HUES64 (cell line): Measurements from ENCODE around the gene TIMM17B.
"Not testable (repeated sequence)": the region's sequence is repeated elsewhere in the genome, so short reads cannot be mapped to it uniquely, and the experiment has no call there.

Experiments used
- H3K27ac ChIP-seq: 2 replicates; pipeline ENCODE4 v1.7.0; 2013; ENCODE audit warnings: low read depth, low read length, inconsistent platforms
- H3K27me3 ChIP-seq: 2 replicates; pipeline ENCODE4 v1.6.1; 2013; ENCODE audit warnings: mild to moderate bottlenecking, low read length; ENCODE audit not compliant: insufficient read depth
- H3K36me3 ChIP-seq: 2 replicates; pipeline ENCODE4 v1.6.1; 2013; ENCODE audit warnings: mild to moderate bottlenecking, low read length; ENCODE audit not compliant: insufficient read depth
- H3K4me1 ChIP-seq: 2 replicates; pipeline ENCODE4 v1.6.1; 2013; ENCODE audit warnings: mild to moderate bottlenecking, low read length, moderate library complexity; ENCODE audit not compliant: insufficient read depth
- H3K4me3 ChIP-seq: 2 replicates; pipeline ENCODE4 v1.5.1; 2013; ENCODE audit warnings: mild to moderate bottlenecking, low read length, moderate library complexity
- H3K9ac ChIP-seq: 2 replicates; pipeline ENCODE4 v1.6.1; 2013; ENCODE audit warnings: mild to moderate bottlenecking, low read depth, low read length
- H3K9me3 ChIP-seq: 2 replicates; pipeline ENCODE4 v1.6.1; 2013; ENCODE audit warnings: low read depth, low read length; ENCODE audit not compliant: insufficient read depth
- WGBS: fragments of 150-250, 120-280 bp; methylation state at CpG from one replicate; pipeline ENCODE4 v1.1.7; 2013; ENCODE audit warnings: missing lambda C conversion rate; 5-methylcytosine and 5-hydroxymethylcytosine counted together

The TIMM17B gene

DNA sequence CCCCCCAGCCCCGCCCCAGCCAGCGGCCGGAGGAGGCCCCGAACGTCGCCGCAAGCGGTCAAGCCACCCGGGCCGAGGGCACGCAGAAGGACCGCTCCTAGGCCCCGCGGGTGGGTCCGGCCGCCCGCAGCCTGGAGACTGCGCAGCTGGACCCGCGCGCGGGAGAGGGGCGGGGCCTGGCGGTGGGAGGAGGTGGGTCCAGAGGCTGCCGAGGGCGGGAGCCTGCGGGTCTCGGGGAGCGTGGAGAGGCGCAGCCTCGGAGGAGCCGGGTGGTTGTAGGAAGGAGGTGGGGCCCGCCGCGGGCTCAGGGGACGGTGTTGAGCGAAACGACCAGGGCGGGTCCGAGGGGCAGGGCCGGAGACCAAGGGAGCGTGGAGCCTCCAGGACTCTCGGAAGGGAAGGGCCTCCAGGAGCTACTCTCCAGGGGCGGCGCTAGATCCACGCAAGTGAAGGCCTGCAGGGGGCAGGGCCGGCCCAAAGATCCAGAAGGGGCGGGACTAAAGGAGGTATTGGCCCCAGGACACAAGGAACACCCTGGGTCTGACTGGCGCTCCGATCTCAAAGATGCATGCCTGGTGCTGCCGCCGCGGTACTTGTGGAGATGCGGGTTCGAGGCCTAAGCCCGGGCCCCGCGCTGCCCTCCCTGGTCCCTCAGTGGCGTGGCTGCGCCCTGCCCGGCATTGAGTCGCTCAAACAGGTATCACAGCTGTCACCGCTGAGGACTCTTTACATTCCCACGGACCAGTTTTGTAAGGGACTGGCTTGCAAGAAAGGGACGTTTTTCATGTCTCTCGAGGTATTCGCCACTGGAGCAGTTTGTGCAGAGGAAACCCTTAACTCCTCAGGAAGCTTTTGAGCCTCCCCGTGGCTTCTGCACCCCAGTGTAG, 5.9 kb downstream of the TIMM17B start:
- no peaks in the 10 kb centered on the region for H3K27me3 ChIP-seq
- no peaks in the 10 kb centered on the region for H3K4me1 ChIP-seq
- H3K9ac ChIP-seq = peak overlapping the region; percentile 40; the same call in 1 of the 2 replicates
- no peaks in the 10 kb centered on the region for H3K9me3 ChIP-seq
- no peak overlapping the region for H3K27ac ChIP-seq
- peaks cover 16% of the 10 kb centered on the region for H3K36me3 ChIP-seq
- peak overlapping the region; percentile 55 for H3K4me3 ChIP-seq
- WGBS = 4% methylated on average over 68 of the region's 68 CpGs

DNA sequence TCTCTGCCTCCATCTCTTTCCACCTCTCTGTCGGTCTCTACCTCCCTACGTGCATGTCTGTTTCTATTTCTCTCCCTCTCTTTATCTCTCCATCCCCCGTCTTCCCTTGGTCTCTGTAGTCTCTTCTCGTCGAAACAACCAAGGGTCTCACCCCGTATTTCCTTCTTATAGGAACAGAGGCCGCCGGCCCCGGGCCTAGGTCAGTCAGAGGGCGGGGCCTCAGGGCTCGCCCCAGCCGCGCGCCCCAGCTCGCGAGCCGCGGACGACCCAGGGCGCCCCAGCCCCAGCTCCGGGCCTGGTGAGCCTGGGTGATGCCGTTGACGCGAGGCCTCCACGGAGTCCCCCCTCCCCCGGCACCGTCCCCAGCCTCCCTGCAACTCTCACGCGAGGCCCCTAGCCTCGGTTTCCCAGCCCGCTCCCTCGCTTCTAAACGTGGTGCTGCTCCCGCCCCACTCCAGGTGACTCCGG, 6.6 kb downstream of the TIMM17B start:
- no peaks in the 10 kb centered on the region for H3K27me3 ChIP-seq
- no peak overlapping the region for H3K27ac ChIP-seq
- H3K9ac ChIP-seq = peak overlapping the region; percentile 40; the same call in 1 of the 2 replicates
- H3K4me3 ChIP-seq = peak overlapping the region; percentile 55
- H3K9me3 ChIP-seq = no peaks in the 10 kb centered on the region
- peaks cover 16% of the 10 kb centered on the region for H3K36me3 ChIP-seq
- WGBS = under 1% methylated on average over 35 of the region's 35 CpGs
- no peaks in the 10 kb centered on the region for H3K4me1 ChIP-seq

DNA sequence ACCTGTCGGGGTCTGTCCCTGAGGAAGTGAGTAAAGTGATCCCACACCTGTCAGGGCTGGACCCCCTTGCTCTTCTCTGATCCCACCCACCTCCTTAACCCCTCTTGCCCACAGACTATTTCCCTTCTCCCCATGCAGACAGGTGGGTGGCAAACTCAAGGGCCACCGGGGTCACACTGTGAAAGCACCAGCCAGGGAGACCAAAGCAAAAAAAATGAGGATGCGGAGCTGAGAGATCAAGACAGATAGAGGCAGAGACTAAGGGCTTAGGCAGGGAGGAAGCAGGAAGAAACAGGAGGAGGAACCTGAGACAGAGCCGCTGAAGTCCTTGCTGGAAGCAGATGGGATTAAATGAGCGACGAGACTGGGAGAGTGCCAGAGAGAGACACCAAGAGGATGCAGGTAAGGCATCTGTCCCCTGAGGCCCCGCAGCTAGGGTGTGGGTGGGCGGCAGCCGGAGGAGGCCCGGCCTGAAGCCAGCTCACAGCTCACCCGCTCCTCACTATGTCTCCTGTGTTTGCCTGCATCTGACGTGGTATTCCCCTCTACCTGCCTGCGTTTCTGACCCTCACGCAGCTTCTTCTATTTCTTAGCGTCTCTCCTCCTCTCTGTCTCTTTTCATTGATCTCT, 7.2 kb downstream of the TIMM17B start:
- no peaks in the 10 kb centered on the region for H3K4me1 ChIP-seq
- no peak overlapping the region for H3K27ac ChIP-seq
- peak overlapping the region; percentile 55 for H3K4me3 ChIP-seq
- 26% methylated on average over 15 of the region's 15 CpGs for WGBS
- H3K9me3 ChIP-seq = no peaks in the 10 kb centered on the region
- H3K27me3 ChIP-seq = no peaks in the 10 kb centered on the region
- H3K9ac ChIP-seq = no peak overlapping the region
- peaks cover 16% of the 10 kb centered on the region for H3K36me3 ChIP-seq

DNA sequence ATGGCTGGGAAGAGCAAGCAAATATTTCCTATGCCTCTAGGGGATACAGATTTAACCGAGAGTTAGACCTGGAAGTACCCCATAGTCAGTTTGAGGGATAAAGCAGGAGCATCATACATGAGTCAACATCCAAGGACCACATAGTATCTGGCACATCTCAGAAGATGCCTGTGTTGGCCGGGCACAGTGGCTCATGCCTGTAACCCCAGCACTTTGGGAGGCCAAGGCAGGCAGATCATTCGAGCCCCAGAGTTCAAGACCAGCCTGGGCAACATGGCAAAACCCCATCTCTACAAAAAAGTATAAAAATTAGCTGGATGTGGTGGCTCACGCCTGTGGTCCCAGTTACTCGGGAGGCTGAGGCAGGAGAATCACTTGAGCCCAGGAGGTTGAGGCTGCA, 11.0 kb downstream of the TIMM17B start:
- not testable (repeated sequence) for H3K4me1 ChIP-seq, H3K9me3 ChIP-seq, H3K36me3 ChIP-seq, H3K9ac ChIP-seq, H3K4me3 ChIP-seq, H3K27me3 ChIP-seq, H3K27ac ChIP-seq
- 84% methylated on average over 5 of the region's 5 CpGs for WGBS

DNA sequence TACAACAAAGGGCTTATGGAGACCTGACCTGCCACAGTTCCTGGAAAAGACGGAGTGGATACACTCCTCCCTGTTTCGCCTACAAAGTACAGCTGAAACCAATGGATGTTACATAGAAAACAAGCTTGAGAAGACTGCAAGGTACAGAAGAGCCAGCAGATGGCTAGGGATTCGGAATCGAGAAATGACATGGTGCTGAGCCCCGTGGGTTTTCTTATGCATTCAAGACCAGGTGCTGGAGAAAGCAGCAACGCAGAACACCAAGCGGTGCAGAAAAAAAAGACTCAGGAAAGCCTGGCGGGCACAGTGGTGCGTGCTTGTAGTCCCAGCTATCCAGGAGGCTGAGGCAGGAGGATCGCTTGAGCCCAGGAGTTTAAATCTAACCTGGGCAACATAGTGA, 13.8 kb downstream of the TIMM17B start:
- Histone ChIP-seq H3K27ac (no peak overlapping the region), H3K27me3 (no peaks in the 10 kb centered on the region), H3K4me3 (no peak overlapping the region), H3K9me3 (no peaks in the 10 kb centered on the region), H3K4me1 (no peaks in the 10 kb centered on the region), H3K9ac (no peak overlapping the region), H3K36me3 (no peaks in the 10 kb centered on the region)
- 83% methylated on average over 10 of the region's 10 CpGs for WGBS

DNA sequence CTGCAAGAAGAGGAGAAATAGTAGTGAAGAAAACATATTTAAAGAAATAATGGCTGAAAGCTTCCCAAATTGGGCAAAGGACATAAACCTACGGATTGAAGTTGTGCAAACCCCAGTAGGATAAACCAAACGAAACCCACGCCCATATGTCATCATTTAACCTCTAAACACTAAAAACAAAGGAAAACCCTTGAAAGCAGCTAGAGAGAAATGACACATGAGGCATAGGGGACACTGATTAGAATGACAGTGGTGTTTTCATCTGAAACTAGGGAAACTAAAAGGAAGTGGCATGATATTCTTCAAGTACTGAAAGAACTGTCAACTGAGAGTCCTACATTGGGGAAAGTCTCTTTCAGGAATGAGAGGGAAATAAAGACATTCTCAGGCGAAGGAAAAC, 20.6 kb downstream of the TIMM17B start:
- WGBS = 90% methylated on average over 2 of the region's 4 CpGs
- not testable (repeated sequence) for H3K9ac ChIP-seq, H3K4me1 ChIP-seq, H3K27me3 ChIP-seq, H3K36me3 ChIP-seq, H3K27ac ChIP-seq, H3K4me3 ChIP-seq, H3K9me3 ChIP-seq

DNA sequence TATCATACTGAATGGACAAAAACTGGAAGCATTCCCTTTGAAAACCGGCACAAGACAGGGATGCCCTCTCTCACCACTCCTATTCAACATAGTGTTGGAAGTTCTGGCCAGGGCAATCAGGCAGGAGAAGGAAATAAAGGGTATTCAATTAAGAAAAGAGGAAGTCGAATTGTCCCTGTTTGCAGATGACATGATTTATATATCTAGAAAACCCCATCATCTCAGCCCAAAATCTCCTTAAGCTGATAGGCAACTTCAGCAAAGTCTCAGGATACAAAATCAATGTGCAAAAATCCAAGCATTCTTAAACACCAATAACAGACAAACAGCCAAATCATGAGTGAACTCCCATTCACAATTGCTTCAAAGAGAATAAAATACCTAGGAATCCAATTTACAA, 25.6 kb downstream of the TIMM17B start:
- not testable (repeated sequence) for H3K9ac ChIP-seq, H3K27ac ChIP-seq, H3K27me3 ChIP-seq, H3K4me3 ChIP-seq, H3K4me1 ChIP-seq, H3K9me3 ChIP-seq, H3K36me3 ChIP-seq
- no CpG with 5 or more reads among the region's 2 CpGs for WGBS

DNA sequence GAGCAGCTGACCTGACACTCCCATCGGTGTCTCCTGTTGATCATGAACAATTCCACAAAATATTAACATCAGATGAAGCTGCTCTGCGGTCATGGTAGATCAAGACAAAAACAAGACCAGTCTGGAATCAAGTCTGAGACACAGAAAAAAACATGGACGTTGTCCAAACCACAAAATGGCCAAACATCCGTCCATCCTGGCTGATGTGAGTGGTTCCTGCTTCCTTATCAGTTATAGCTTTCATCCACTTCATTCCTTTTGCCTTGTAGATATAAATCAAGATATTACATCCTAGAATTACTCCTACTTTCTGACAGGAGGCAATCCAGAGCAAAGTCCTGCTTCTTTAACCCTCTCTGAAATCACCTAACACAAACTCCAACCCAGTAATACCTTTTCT, 33.4 kb downstream of the TIMM17B start:
- 84% methylated on average over 4 of the region's 4 CpGs for WGBS
- no peaks in the 10 kb centered on the region for H3K27me3 ChIP-seq
- no peaks in the 10 kb centered on the region for H3K36me3 ChIP-seq
- H3K9ac ChIP-seq = no peak overlapping the region
- no peak overlapping the region for H3K4me3 ChIP-seq
- no peak overlapping the region for H3K27ac ChIP-seq
- H3K4me1 ChIP-seq = no peaks in the 10 kb centered on the region
- H3K9me3 ChIP-seq = no peaks in the 10 kb centered on the region

DNA sequence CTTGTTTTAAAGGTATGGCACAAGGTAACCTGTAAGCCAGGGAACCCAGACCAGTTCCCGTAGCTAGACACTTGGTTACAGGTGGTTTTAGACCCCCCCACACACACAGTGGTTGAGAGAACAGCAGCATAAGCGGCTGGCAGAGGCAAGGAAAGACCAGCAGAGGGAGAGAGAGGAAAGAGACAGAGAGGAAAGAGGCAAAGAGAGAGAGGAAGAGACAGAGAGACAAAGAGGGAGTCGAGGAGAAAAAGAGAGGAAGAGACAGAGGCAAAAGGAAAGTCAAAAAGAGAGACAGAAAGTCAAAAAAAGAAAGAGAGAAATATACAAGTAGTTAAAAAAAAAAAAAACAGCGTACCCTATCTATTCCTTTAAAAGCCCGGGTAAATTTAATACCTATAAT, 42.7 kb downstream of the TIMM17B start:
- WGBS = 32% methylated on average over 2 of the region's 5 CpGs
- no peaks in the 10 kb centered on the region for H3K27me3 ChIP-seq
- no peak overlapping the region for H3K4me3 ChIP-seq
- no peak overlapping the region for H3K27ac ChIP-seq
- peaks cover 4% of the 10 kb centered on the region; the same call in 1 of the 2 replicates for H3K9me3 ChIP-seq
- no peak overlapping the region for H3K9ac ChIP-seq
- no peaks in the 10 kb centered on the region for H3K36me3 ChIP-seq
- H3K4me1 ChIP-seq = no peaks in the 10 kb centered on the region

DNA sequence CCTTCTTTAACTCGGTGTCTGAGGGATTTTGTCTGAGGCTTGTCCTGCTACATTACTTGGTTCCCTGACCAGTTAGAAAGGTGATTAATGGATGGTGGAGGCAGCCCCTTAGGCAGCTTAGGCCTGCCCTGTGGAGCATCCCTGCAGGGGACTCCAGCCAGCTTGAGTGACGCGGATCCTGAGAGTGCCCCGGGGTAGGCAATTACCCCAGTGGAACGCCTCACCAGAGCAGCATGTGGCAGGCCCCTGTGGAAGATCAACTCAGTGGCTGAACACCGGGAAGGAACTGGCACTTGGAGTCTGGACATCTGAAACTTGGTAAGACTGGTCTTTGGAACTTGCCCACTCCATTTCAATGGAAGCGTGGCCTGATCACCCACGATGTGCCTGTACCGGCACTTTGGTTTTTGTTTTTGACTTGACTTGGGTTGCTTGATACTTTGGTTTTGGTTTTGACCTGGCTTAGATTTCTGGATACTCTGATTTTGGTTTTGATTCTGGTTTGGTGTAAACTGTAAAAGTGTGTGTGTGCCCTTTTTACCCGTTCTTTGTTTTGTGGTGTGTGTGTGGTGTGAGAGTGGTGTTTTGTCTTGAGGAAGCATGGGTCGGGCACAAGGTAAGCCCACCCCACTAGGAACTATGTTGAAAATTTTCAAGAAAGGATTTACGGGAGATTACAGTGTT, 43.3 kb downstream of the TIMM17B start:
- not testable (repeated sequence) for H3K36me3 ChIP-seq, H3K9me3 ChIP-seq, H3K4me3 ChIP-seq, H3K27ac ChIP-seq, H3K9ac ChIP-seq, H3K27me3 ChIP-seq, H3K4me1 ChIP-seq
- WGBS = 96% methylated on average over 11 of the region's 12 CpGs

DNA sequence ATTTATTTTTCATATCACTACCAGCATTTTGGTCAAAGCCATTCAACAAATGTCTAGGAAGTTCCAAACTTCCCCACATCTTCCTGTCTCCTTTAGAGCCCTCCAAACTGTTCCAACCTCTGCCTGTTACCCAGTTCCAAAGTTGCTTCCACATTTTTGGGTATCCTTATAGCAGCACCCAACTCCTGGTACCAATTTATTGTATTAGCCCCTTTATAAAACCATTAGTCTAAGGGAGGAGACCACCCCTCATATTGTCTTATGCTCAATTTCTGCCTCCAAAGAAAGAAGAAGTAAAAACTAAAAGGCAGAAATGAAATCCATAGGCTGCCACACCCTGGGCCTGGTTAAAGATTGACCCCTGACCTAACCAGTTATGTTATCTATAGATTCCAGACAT, 44.1 kb downstream of the TIMM17B start:
- not testable (repeated sequence) for H3K4me1 ChIP-seq, H3K27ac ChIP-seq, H3K36me3 ChIP-seq, H3K9me3 ChIP-seq, H3K27me3 ChIP-seq, H3K9ac ChIP-seq, H3K4me3 ChIP-seq
